ENCODE results near the gene DCTN4. TPM values are rescaled to one million over a fixed set of nuclear protein-coding genes. Genes with fewer than 3 reads are reported as not detected.
"Not testable (repeated sequence)": the region's sequence is repeated elsewhere in the genome, so short reads cannot be mapped to it uniquely, and the experiment has no call there.

The DCTN4 gene
- total RNA-seq, 4 donors from 2014 or later = 41.7 to 75.9 (median 54.1) TPM

DNA sequence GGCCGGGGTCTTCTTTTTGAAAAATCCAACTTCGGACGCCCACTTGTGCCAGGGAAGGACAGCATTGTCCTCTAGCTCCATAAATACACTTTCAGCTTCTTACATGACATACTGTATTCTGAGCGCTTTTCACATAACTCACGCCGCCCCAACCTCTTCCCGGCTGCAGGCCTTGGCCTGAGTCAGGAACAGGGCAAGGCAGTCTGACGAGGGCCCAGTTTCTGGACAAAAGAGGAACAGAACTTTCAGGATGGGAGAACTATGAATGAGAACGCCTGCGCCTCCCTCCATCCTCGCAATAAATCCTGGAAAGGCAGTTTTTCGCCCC is 650 bp downstream of the DCTN4 start:
- Histone ChIP-seq H3K27me3 (no peaks in the 10 kb centered on the region), H3K4me1 (peaks cover 0 to 17% (median 3%) of the 10 kb centered on the region in 4 donors), H3K4me3 (peak overlapping the region; percentile 53 to 77 (median 72)), H3K9me3 (no peaks in the 10 kb centered on the region), H3K27ac (peak overlapping the region; percentile 87 to 98 (median 96)), H3K36me3 (peaks cover 0 to 31% (median 0%) of the 10 kb centered on the region in 3 donors)
- DNase-seq = no peak
- TF ChIP-seq, protein P1, sequence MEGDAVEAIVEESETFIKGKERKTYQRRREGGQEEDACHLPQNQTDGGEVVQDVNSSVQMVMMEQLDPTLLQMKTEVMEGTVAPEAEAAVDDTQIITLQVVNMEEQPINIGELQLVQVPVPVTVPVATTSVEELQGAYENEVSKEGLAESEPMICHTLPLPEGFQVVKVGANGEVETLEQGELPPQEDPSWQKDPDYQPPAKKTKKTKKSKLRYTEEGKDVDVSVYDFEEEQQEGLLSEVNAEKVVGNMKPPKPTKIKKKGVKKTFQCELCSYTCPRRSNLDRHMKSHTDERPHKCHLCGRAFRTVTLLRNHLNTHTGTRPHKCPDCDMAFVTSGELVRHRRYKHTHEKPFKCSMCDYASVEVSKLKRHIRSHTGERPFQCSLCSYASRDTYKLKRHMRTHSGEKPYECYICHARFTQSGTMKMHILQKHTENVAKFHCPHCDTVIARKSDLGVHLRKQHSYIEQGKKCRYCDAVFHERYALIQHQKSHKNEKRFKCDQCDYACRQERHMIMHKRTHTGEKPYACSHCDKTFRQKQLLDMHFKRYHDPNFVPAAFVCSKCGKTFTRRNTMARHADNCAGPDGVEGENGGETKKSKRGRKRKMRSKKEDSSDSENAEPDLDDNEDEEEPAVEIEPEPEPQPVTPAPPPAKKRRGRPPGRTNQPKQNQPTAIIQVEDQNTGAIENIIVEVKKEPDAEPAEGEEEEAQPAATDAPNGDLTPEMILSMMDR (IDR thresholded peaks at IDR 0.05) = no peak
- TF ChIP-seq POLR2A (IDR thresholded peaks at IDR 0.05) = no peak

DNA sequence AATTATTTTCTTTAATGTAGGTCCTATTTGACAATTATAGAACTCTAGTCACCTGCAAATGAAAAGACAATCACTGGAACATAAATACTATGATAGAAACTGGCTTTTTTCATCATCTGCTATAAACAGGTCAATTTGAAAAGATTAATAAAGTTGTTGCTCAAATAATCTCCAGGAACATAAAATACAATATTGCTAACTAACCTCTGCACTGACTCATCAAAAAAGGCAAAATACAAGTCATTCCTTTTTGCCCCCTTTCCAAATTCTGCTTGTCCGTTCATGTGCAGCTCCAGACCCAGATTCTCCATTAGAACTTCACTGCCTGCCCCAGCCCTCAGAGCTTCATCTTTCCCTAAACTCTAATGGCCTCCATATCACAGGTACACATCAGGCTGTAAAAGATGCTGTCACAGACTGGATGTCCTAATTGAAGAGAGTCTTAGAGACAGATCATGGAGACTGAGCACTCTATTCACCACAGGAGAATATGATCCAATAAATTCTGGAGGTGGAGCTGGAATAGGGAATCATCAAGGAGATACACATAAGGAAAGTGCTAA is 1.6 kb downstream of the DCTN4 start:
- H3K36me3 ChIP-seq = peaks cover 0 to 41% (median 0%) of the 10 kb centered on the region in 3 donors
- H3K9me3 ChIP-seq = no peaks in the 10 kb centered on the region
- H3K27me3 ChIP-seq = no peaks in the 10 kb centered on the region
- H3K4me1 ChIP-seq = peaks cover 0 to 17% (median 3%) of the 10 kb centered on the region in 4 donors
- no peak for TF ChIP-seq POLR2A (IDR thresholded peaks at IDR 0.05)
- peak overlapping the region in 1 of 4 donors; percentile 77 for H3K4me3 ChIP-seq
- H3K27ac ChIP-seq = no peak overlapping the region
- DNase-seq = no peak

- no peaks in the 10 kb centered on the region for H3K27me3 ChIP-seq
- peaks cover 0 to 17% (median 3%) of the 10 kb centered on the region in 4 donors for H3K4me1 ChIP-seq
- no peaks in the 10 kb centered on the region for H3K9me3 ChIP-seq
- H3K4me3 ChIP-seq = no peak overlapping the region
- no peak for TF ChIP-seq POLR2A (IDR thresholded peaks at IDR 0.05)
- TF ChIP-seq, protein P1 (IDR thresholded peaks at IDR 0.05) = no peak
- peaks cover 0 to 71% (median 0%) of the 10 kb centered on the region in 3 donors for H3K36me3 ChIP-seq
- no peak for DNase-seq
- no peak overlapping the region for H3K27ac ChIP-seq
Measured at GRCh38 chr5:150753863-150754262, 5.0 kb downstream of the DCTN4 start.

GRCh38 chr5:150753463-150753862 is 5.4 kb downstream of the DCTN4 start:
- H3K27ac ChIP-seq = no peak overlapping the region
- no peak for TF ChIP-seq POLR2A (IDR thresholded peaks at IDR 0.05)
- TF ChIP-seq, protein P1 (IDR thresholded peaks at IDR 0.05) = no peak
- H3K36me3 ChIP-seq = peaks cover 0 to 73% (median 0%) of the 10 kb centered on the region in 3 donors
- DNase-seq = no peak
- H3K4me1 ChIP-seq = peaks cover 0 to 17% (median 3%) of the 10 kb centered on the region in 4 donors
- no peaks in the 10 kb centered on the region for H3K9me3 ChIP-seq
- H3K4me3 ChIP-seq = no peak overlapping the region
- no peaks in the 10 kb centered on the region for H3K27me3 ChIP-seq

- no peak overlapping the region for H3K27ac ChIP-seq
- H3K4me1 ChIP-seq = peaks cover 0 to 7% (median 0%) of the 10 kb centered on the region in 4 donors
- DNase-seq = no peak
- H3K9me3 ChIP-seq = no peaks in the 10 kb centered on the region
- H3K4me3 ChIP-seq = no peak overlapping the region
- TF ChIP-seq, protein P1 (IDR thresholded peaks at IDR 0.05) = no peak
- TF ChIP-seq POLR2A (IDR thresholded peaks at IDR 0.05) = no peak
- H3K36me3 ChIP-seq = peaks cover 0 to 72% (median 0%) of the 10 kb centered on the region in 3 donors
- no peaks in the 10 kb centered on the region for H3K27me3 ChIP-seq
Measured at GRCh38 chr5:150751096-150751891, 7.5 kb downstream of the DCTN4 start.

DNA sequence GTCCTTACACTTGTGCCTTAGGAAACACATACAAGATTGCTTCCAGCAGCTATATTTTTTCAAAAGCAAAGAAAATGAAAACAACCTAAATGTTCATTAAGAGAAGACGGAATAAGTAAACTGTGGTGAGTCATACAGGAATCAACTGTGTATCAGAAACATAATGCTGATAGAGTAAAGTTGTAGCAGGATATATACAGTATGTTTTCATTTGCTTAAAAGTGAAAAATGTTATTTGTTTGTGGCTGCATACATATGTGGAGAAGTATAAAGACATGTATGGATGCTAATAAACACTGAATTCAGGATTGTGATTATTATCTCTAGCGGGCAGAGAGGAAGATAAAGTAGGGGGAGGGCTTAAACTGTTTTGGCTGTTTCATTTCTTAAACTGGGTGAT is 8.3 kb downstream of the DCTN4 start:
- no peak for DNase-seq
- Histone ChIP-seq H3K4me3 (no peak overlapping the region), H3K27ac (no peak overlapping the region), H3K36me3 (peaks cover 0 to 64% (median 0%) of the 10 kb centered on the region in 3 donors), H3K4me1 (peaks cover 0 to 7% (median 0%) of the 10 kb centered on the region in 4 donors), H3K9me3 (no peaks in the 10 kb centered on the region), H3K27me3 (no peaks in the 10 kb centered on the region)
- no peak for TF ChIP-seq POLR2A (IDR thresholded peaks at IDR 0.05)
- TF ChIP-seq, protein P1 (IDR thresholded peaks at IDR 0.05) = no peak

DNA sequence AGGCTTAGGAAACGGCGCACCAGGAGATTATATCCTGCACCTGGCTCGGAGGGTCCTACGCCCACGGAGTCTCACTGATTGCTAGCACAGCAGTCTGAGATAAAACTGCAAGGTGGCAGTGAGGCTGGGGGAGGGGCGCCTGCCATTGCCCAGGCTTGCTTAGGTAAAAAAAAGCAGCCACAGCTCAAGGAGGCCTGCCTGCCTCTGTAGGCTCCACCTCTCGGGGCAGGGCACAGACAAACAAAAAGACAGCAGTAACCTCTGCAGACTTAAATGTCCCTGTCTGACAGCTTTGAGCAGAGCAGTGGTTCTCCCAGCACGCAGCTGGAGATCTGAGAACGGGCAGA is 15.7 kb downstream of the DCTN4 start:
- H3K27me3 ChIP-seq, H3K4me3 ChIP-seq, DNase-seq, H3K9me3 ChIP-seq, H3K4me1 ChIP-seq, H3K27ac ChIP-seq: not testable (repeated sequence)
- peaks cover 0 to 27% (median 0%) of the 10 kb centered on the region in 3 donors for H3K36me3 ChIP-seq

GRCh38 chr5:150742455-150743141 is 16.2 kb downstream of the DCTN4 start:
- not testable (repeated sequence) for H3K27ac ChIP-seq, H3K9me3 ChIP-seq, H3K27me3 ChIP-seq, DNase-seq, H3K4me3 ChIP-seq, H3K4me1 ChIP-seq
- peaks cover 0 to 27% (median 0%) of the 10 kb centered on the region in 3 donors for H3K36me3 ChIP-seq

Measured in Peyer's patch (tissue), 4 donors.